SU-DHL-6 (cell line): ENCODE data around the gene ROBO2.

Experiments used
- EZH2phosphoT487 ChIP-seq: fragments of 200-600 bp; sonication (generic), shearing (Covaris generic); conservative IDR thresholded peaks from 2 replicates; pipeline ENCODE4 v1.6.1; 2018; ENCODE audit warnings: mild to moderate bottlenecking, antibody characterized with exemption, low read length, moderate library complexity, mixed read lengths
- TF ChIP-seq, protein P1 (sequence below): fragments of 200-600 bp; sonication (generic); IDR thresholded peaks from one replicate; pipeline ENCODE4 v1.5.1; 2017; ENCODE audit warnings: antibody characterized with exemption, mild to moderate bottlenecking, low read length, moderate library complexity; ENCODE audit not compliant: insufficient read depth, poor library complexity, severe bottlenecking

- TF ChIP-seq, protein P1, sequence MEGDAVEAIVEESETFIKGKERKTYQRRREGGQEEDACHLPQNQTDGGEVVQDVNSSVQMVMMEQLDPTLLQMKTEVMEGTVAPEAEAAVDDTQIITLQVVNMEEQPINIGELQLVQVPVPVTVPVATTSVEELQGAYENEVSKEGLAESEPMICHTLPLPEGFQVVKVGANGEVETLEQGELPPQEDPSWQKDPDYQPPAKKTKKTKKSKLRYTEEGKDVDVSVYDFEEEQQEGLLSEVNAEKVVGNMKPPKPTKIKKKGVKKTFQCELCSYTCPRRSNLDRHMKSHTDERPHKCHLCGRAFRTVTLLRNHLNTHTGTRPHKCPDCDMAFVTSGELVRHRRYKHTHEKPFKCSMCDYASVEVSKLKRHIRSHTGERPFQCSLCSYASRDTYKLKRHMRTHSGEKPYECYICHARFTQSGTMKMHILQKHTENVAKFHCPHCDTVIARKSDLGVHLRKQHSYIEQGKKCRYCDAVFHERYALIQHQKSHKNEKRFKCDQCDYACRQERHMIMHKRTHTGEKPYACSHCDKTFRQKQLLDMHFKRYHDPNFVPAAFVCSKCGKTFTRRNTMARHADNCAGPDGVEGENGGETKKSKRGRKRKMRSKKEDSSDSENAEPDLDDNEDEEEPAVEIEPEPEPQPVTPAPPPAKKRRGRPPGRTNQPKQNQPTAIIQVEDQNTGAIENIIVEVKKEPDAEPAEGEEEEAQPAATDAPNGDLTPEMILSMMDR: no peak
- TF ChIP-seq EZH2phosphoT487: no peak
Measured at GRCh38 chr3:77122652-77123051, 82.8 kb downstream of the ROBO2 start.
